ENCODE results near the gene MYF5.

DNA sequence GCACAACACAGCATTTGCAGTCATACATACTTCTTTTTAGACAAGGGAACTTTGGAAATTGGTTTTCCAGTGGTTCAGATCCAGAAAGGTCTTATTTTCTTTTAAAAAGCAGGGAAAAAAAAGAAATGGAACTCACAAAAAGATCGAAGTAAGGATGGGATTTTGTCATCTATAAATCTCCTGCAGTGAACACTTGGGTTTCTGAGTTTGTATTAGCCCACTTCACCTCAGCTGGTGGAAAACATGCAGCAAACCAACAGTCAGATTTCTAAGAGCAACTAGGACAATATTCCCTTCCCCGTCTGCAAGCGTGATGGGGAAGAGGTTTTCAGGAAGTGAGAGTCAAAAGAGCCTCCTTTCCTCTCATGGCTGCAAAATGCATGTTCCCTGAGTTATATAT lies 4.6 kb downstream of the MYF5 start:
- TF ChIP-seq POLR2A (IDR thresholded peaks at IDR 0.05), result no peak
- TF ChIP-seq, protein P1, sequence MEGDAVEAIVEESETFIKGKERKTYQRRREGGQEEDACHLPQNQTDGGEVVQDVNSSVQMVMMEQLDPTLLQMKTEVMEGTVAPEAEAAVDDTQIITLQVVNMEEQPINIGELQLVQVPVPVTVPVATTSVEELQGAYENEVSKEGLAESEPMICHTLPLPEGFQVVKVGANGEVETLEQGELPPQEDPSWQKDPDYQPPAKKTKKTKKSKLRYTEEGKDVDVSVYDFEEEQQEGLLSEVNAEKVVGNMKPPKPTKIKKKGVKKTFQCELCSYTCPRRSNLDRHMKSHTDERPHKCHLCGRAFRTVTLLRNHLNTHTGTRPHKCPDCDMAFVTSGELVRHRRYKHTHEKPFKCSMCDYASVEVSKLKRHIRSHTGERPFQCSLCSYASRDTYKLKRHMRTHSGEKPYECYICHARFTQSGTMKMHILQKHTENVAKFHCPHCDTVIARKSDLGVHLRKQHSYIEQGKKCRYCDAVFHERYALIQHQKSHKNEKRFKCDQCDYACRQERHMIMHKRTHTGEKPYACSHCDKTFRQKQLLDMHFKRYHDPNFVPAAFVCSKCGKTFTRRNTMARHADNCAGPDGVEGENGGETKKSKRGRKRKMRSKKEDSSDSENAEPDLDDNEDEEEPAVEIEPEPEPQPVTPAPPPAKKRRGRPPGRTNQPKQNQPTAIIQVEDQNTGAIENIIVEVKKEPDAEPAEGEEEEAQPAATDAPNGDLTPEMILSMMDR (IDR thresholded peaks at IDR 0.05 in 4 of 5, conservative IDR thresholded peaks at IDR 0.05 in 1 of 5), result no peak
